Neural progenitor cell (in vitro differentiated cells): ENCODE data around the gene SCG2.

Experiments used
- CTCF ChIP-seq: fragments of 200-600 bp; sonication (generic); IDR thresholded peaks from 2 replicates; pipeline ENCODE4 v1.5.1; 2017; ENCODE audit warnings: antibody characterized with exemption, mild to moderate bottlenecking
- EZH2 ChIP-seq: fragments of 200-600 bp; sonication (generic); IDR thresholded peaks from 2 replicates; pipeline ENCODE4 v1.6.1; 2017; ENCODE audit warnings: antibody characterized with exemption, mild to moderate bottlenecking, moderate library complexity

GRCh38 chr2:223632826-223633225, 30.7 kb upstream of the SCG2 start:
- TF ChIP-seq CTCF (no peak), EZH2 (no peak)
